Prostate gland (tissue), 2 donors: ENCODE measurements around the gene NOC2L. TPM values are rescaled to one million over a fixed set of nuclear protein-coding genes. Genes with fewer than 3 reads are reported as not detected.

Source experiments
- DNase-seq: peaks from one replicate; pipeline ENCODE4 v3.0.0-alpha.2; 2019; ENCODE audit warnings: low spot score
- H3K27ac ChIP-seq, 2 donors: fragments of 200-600 bp; sonication (generic); 2 replicates each; pipeline ENCODE4 v1.5.1; 2017 to 2019
- H3K27me3 ChIP-seq: fragments of 200-600 bp; sonication (generic); replicated peaks from 2 replicates; pipeline ENCODE4 v1.5.1; 2019; ENCODE audit not compliant: insufficient read depth
- H3K36me3 ChIP-seq, 2 donors: fragments of 200-600 bp; sonication (generic); 1 replicate in 1 of 2; 2 replicates in 1 of 2; pipeline versions ENCODE4 v1.5.1 to v1.8.1; 2017 to 2019
- H3K4me1 ChIP-seq: fragments of 200-600 bp; sonication (generic); replicated peaks from 2 replicates; pipeline ENCODE4 v1.5.1; 2019
- H3K4me3 ChIP-seq, 2 donors: fragments of 200-600 bp; sonication (generic); 2 replicates each; pipeline ENCODE4 v1.5.1; 2017 to 2019
- H3K9me3 ChIP-seq: fragments of 200-600 bp; sonication (generic); 2 replicates; pipeline ENCODE4 v1.5.1; 2017
- POLR2A ChIP-seq: fragments of 450-650 bp; IDR thresholded peaks from one replicate; pipeline ENCODE4 v1.6.1; 2016; ENCODE audit warnings: antibody characterized with exemption, mild to moderate bottlenecking
- POLR2AphosphoS5 ChIP-seq: sonication (generic); formaldehyde crosslinking; IDR thresholded peaks from one replicate; pipeline ENCODE4 v1.6.1; 2017; ENCODE audit warnings: antibody characterized with exemption
- WGBS: methylation state at CpG from one replicate; pipeline ENCODE4 v1.1.5; 2018; 5-methylcytosine and 5-hydroxymethylcytosine counted together
- intact Hi-C: fragments of 100-400 bp; cut with DNase I; formaldehyde crosslinking; loops from one replicate; pipeline ENCODE4 v1.14.2; 2022
- total RNA-seq, 2 donors: library from RNA; depleted of rRNA; stranded (reverse); fragments of >200 nt; gene quantifications; one replicate each; pipeline ENCODE4 v1.1.0, GENCODE V29; 2016
- TF ChIP-seq, protein P1 (sequence below), 4 experiments: fragments of 200-600 bp in 2 of 4; fragments of 450-650 bp in 2 of 4; sonication (generic) in 2 of 4; IDR thresholded peaks; 1 replicate in 3 of 4; 2 replicates in 1 of 4; pipeline ENCODE4 v1.5.1; 2016 to 2019; ENCODE audit warnings: antibody characterized with exemption in 4 of 4, mild to moderate bottlenecking in 2 of 4, moderate library complexity in 2 of 4

Gene NOC2L
- total RNA-seq, 2 donors from 2014 or later, result 43.2 to 65.5 TPM

DNA sequence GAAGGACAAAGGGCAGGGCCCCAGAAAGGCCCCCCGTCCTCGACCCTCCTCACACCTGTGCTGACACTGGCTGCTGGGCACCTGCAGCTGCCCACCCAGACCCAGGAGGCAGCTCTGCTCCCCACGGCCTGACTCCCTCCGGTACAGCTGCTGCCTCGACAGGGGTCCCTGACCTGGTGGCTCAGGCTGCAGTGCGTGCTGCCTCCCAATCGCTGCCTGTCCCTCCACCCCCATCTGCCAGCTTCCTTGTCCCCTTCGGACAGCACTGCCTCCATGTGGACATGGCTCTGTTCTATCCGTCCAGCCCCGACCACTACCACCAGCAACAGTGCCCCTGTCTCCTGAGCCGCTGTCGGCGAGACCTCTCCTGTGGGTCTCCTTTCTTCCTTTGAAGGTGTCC lies 4.1 kb downstream of the NOC2L start:
- no peak overlapping the region for H3K4me3 ChIP-seq
- WGBS, result 88% methylated on average over 13 of the region's 13 CpGs
- no peaks in the 10 kb centered on the region for H3K9me3 ChIP-seq
- H3K36me3 ChIP-seq, result peaks cover 18 to 37% of the 10 kb centered on the region in 2 donors
- TF ChIP-seq POLR2A (no peak), POLR2AphosphoS5 (no peak)
- TF ChIP-seq, protein P1, sequence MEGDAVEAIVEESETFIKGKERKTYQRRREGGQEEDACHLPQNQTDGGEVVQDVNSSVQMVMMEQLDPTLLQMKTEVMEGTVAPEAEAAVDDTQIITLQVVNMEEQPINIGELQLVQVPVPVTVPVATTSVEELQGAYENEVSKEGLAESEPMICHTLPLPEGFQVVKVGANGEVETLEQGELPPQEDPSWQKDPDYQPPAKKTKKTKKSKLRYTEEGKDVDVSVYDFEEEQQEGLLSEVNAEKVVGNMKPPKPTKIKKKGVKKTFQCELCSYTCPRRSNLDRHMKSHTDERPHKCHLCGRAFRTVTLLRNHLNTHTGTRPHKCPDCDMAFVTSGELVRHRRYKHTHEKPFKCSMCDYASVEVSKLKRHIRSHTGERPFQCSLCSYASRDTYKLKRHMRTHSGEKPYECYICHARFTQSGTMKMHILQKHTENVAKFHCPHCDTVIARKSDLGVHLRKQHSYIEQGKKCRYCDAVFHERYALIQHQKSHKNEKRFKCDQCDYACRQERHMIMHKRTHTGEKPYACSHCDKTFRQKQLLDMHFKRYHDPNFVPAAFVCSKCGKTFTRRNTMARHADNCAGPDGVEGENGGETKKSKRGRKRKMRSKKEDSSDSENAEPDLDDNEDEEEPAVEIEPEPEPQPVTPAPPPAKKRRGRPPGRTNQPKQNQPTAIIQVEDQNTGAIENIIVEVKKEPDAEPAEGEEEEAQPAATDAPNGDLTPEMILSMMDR (IDR thresholded peaks at IDR 0.05), result no peak
- H3K27me3 ChIP-seq, result no peaks in the 10 kb centered on the region
- no peak overlapping the region for H3K27ac ChIP-seq
- intact Hi-C loops, result no loop called here
- peaks cover 6% of the 10 kb centered on the region for H3K4me1 ChIP-seq
- DNase-seq, result no peak

- TF ChIP-seq POLR2A, result no peak
- TF ChIP-seq POLR2AphosphoS5, result no peak
- TF ChIP-seq, protein P1 (IDR thresholded peaks at IDR 0.05), result no peak
- peaks cover 6% of the 10 kb centered on the region for H3K4me1 ChIP-seq
- DNase-seq, result no peak
- intact Hi-C loops, result no loop called here
- H3K27me3 ChIP-seq, result no peaks in the 10 kb centered on the region
- H3K27ac ChIP-seq, result no peak overlapping the region
- H3K36me3 ChIP-seq, result peaks cover 26 to 38% of the 10 kb centered on the region in 2 donors
- H3K9me3 ChIP-seq, result no peaks in the 10 kb centered on the region
- no peak overlapping the region for H3K4me3 ChIP-seq
- WGBS, result 90% methylated on average over 21 of the region's 32 CpGs
Measured at GRCh38 chr1:953524-954320, 5.3 kb downstream of the NOC2L start.

- Histone ChIP-seq H3K9me3 (no peaks in the 10 kb centered on the region), H3K4me1 (peaks cover 4% of the 10 kb centered on the region), H3K36me3 (peaks cover 28 to 50% of the 10 kb centered on the region in 2 donors), H3K27ac (no peak overlapping the region), H3K27me3 (no peaks in the 10 kb centered on the region), H3K4me3 (no peak overlapping the region)
- no peak for TF ChIP-seq POLR2AphosphoS5
- TF ChIP-seq, protein P1 (IDR thresholded peaks at IDR 0.05), result no peak
- no peak for TF ChIP-seq POLR2A
- intact Hi-C loops, result no loop called here
- WGBS, result 90% methylated on average over 2 of the region's 7 CpGs
- no peak for DNase-seq
Measured at GRCh38 chr1:952603-953002, 6.5 kb downstream of the NOC2L start.

- 91% methylated on average over 15 of the region's 15 CpGs for WGBS
- Histone ChIP-seq H3K9me3 (no peaks in the 10 kb centered on the region), H3K4me3 (no peak overlapping the region), H3K27ac (no peak overlapping the region), H3K27me3 (no peaks in the 10 kb centered on the region), H3K36me3 (peaks cover 28 to 54% of the 10 kb centered on the region in 2 donors), H3K4me1 (peaks cover under 1% of the 10 kb centered on the region)
- no peak for DNase-seq
- intact Hi-C loops, result no loop called here
- TF ChIP-seq, protein P1 (IDR thresholded peaks at IDR 0.05), result no peak
- TF ChIP-seq POLR2A (no peak), POLR2AphosphoS5 (no peak)
Measured at GRCh38 chr1:952201-952600, 6.9 kb downstream of the NOC2L start.

DNA sequence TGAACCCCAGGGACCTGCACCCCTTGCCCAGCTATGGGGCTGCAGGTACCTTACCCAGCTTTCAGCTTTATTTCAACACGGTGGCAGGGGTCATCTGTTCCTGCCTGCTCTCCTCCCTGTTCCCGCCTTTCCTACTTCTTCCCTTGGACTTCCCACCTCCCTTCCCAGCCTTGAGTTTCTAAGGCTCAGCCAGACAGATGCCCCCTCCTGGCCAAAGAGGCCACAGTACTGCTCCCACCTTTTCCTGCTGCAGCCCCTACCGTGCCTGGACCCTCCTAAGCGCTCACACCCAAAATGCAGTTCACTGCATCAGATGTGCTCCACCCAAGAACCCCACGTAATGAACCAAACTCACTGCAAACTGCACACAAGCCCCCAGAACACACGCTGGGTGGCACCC lies 7.7 kb downstream of the NOC2L start:
- intact Hi-C loops, result no loop called here
- Histone ChIP-seq H3K27ac (no peak overlapping the region), H3K4me3 (no peak overlapping the region), H3K27me3 (no peaks in the 10 kb centered on the region), H3K4me1 (no peaks in the 10 kb centered on the region), H3K36me3 (peaks cover 24 to 57% of the 10 kb centered on the region in 2 donors), H3K9me3 (no peaks in the 10 kb centered on the region)
- WGBS, result 64% methylated on average over 6 of the region's 6 CpGs
- no peak for DNase-seq
- TF ChIP-seq POLR2A (no peak), POLR2AphosphoS5 (no peak)
- TF ChIP-seq, protein P1 (IDR thresholded peaks at IDR 0.05), result no peak
